HG02642 (cell line): ENCODE measurements around the gene TAF8.
"Not testable (repeated sequence)": the region's sequence is repeated elsewhere in the genome, so short reads cannot be mapped to it uniquely, and the experiment has no call there.

ENCODE experiments used
- ATAC-seq: cut with Tn5 transposase; IDR thresholded peaks from one replicate; pipeline ENCODE4 v1.9.1; 2021; ENCODE audit warnings: mild to moderate bottlenecking; ENCODE audit not compliant: unreplicated experiment, poor library complexity

TAF8 gene, protein sequence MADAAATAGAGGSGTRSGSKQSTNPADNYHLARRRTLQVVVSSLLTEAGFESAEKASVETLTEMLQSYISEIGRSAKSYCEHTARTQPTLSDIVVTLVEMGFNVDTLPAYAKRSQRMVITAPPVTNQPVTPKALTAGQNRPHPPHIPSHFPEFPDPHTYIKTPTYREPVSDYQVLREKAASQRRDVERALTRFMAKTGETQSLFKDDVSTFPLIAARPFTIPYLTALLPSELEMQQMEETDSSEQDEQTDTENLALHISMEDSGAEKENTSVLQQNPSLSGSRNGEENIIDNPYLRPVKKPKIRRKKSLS

DNA sequence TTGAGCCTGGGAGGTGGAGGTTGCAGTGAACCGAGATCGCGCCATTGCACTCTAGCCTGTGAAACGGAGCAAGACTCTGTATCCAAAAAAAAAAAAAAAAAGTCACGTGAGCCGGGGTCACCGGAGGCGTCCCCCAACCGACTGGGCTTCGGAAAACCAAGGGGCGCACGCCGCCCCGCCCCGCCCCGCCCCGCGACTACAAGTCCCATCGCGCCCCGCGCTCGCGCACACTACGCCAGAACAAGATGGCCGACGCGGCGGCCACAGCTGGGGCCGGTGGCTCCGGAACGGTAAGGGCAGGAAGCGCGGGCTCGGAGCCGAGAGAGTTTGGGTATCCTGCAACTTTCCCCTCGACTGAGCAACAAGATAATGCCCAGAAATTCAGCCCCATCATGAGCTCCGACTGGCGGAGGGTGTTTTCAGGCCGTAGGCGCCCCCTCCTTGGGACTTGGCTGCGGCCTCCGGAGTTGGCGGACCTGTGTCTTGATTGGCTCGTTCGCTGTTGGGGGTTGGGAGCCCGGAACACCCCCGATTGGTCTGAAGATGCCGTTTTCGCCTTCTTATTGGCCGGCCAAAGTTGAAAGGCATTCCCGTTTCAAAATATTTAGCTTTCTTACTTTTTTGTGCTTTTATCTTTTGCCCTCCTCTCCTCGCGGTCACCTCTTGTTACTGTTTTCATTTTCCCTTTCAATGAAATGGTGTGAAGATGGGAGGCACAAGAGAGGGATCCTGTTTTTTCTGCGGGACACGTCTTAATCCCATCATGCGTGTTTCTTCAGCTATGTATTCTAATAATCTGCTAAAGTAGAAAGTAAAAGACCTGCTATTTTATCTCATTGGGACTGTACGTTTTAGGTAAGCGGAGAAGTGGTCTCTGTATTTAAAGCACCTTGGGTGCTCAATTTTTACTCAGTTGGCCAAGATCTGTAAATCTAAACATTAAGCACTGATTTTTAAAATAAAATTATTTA lies at the start of gene TAF8:
Gene TAF8 (plus strand): TSS at position 228 of the 971 bp plus-strand sequence. CDS start 18 bp downstream, at position 246.
- ATAC-seq = peak; percentile 83

DNA sequence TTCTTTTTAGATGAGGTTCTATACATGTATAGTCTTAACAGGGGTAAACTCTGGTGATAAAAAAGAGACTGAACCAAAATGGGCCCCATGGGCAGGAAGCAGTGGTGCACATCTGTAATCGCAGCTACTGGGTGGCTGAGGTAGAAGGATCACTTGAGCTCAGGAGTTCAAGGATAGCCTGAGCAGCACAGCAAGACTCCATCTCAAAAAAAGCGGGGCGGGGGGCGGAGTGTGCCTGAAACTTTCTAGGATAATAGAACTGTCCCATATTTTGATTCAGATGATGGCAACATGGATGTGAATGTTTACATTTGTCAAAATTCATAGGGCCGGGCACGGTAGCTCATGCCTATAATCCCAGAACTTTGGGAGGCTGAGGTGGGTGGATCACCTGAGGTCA lies 48.8 kb upstream of the TAF8 start:
- ATAC-seq = no peak

DNA sequence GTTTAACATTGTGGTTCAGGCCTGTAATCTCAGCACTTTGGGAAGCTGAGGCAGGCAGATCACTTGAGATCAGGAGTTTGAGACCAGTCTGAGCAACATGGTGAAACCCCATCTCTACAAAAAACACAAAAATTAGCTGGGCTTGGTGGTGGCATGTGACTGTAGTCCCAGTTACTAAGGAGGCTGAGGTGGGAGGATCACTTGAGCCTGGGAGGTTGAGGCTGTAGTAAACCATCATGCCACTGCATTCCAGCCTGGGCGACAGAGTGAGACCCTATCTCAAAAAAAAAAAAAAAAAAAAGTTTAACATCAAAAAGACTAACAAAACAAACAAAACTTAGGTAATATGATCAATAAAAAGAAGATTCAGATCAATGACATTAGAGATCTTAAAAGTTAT lies 46.7 kb upstream of the TAF8 start:
- ATAC-seq = not testable (repeated sequence)

DNA sequence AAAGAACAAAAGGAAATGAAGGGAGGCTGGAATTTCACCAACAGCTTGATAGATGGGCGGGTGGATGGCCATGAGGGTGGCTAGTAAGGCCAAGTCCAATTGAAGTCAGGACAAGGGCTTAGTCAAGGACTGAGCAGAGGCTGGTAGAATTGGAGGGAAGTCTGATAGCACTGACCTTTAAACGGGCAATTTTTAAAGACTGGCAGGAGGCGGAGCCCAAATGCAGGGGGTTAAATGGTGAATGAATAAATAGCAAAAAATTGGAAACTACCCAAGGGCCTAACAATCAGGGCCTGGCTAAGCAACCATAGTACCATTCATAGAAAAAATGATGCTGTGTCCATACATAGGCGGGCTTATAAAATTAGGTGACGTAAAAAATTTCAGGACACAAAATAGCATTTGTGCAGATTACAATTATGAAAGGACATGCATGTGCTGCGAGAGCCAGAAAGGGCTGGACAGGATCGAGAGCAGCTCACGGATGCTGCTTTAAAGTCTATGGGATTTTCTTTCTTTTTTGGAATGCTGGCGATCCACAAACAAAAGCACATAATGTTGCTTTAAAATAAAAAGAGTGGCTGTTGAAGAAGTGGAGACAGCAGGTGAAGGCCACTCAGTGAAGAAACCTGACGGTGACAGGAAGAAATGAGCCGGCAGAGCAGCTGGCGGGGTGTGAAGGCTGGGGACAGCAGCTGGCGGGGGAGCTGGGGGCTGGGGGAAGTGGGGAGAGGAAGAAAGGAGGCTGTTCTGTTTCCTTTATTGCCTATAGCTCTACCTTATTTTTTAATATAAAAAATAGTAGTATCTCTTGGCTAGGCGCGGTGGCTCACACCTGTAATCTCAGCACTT lies 42.8 kb upstream of the TAF8 start:
- no peak for ATAC-seq

DNA sequence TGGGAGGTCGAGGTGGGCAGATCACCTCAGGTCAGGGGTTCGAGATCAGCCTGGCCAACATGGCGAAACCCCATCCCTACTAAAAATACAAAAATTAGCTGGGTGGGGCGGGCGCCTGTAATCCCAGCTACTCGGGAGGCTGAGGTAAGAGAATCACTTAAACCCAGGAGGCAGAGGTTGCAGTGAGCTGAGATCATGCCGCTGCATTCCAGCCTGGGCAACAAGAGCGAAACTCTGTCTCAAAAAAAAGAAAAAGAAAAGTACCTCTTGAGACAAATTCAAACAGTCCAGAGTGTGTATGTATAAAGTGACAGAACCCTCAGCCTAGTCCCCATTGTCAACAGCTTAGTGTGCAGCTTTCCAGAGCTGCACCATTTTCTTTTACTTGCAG lies 42.2 kb upstream of the TAF8 start:
- not testable (repeated sequence) for ATAC-seq

DNA sequence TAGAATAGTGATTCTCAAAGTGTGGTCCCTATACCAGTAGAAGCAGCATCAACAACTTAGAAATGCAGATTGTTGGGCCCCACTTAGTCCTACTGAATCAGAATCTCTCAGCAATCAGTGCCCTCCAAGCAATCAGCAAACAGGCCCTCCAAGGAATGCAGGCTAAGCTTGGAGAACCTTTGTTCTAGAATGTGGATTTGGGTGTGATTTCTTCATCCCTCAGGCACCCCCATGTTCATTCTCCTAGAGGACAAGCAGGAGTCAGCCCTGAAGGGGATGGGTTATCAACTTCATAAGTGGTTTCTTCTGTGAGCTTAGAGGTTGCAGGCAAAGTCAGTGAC lies 40.5 kb upstream of the TAF8 start:
- ATAC-seq = no peak

DNA sequence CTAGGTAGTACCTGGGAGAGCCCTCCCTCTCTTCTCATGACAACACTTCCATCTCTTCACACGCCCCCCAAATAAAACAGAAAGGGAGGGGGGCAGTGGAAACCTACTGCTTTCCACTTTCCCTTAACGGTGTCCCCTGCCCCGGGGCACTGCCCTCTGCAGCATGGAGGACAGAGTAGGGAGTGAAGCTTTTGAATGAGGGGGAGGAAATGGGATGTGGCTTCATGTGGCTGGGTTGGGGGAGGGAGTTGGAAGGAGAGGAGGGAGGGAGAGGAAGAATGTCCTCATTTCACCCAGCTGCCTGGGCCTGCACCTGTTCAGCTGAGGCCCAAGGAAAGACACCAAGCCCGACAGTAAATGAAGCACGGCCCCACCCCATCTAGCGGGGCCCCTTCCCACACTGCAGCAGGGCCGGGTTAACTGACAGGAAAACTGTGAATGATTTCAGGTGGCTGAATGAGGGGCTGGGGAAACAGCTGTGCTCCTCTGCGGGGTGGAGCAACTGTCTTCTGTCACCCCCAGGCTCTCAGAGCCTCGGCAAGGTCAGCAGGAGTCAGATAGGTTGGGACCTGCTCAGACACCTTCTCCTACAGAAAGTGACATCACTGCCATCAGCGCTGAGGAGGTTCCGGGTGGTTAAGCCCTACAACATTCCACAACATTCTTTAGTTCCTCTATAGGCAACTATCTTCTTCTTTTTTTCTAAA lies 40.0 kb upstream of the TAF8 start:
- peak; percentile 42 for ATAC-seq

DNA sequence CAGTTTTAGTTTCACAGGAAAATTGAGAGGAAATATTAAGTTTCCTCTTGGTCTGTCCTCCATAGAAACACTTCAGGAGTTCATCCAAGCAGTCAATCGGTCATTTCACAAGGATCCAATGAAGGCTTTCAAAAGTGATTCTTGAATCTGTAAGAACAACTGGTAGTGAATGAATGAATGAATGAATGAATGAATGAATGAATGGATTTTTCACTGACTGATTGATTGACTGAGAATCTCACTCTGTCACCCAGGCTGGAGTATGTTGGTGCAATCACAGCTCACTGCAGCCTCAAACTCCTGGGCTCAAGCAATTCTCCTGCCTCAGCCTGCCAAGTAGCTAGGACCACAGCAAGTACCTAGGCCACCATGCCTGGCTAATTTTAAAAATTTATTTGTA lies 39.4 kb upstream of the TAF8 start:
- ATAC-seq = no peak

DNA sequence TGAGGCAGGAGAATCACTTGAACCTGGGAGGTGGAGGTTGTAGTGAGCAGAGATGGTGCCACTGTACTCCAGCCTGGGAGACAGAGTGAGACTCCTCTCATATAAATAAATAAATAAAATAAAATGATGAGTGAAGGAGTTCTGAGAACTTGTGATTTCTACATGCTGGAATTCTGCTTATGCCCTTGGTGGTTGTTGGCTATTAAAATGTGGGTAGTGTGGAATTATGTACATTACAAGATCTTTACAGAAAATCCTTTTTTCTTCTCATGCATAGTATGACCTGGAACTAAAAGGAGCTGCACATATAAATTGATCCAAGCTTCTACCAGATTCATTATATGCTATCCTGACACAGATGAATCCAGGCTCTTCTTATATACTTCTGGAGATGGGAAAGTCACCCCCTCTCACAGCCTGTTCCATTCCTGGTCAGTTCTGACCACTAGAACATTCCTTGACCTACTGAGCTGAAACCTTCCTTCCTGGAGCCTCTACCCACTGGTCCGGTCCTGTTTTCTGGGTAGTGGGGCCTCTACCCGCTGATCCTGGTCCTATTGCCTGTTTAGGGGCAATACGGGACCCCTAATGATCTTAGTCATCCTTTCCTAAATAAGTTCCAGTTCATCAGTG lies 37.7 kb upstream of the TAF8 start:
- ATAC-seq = no peak

DNA sequence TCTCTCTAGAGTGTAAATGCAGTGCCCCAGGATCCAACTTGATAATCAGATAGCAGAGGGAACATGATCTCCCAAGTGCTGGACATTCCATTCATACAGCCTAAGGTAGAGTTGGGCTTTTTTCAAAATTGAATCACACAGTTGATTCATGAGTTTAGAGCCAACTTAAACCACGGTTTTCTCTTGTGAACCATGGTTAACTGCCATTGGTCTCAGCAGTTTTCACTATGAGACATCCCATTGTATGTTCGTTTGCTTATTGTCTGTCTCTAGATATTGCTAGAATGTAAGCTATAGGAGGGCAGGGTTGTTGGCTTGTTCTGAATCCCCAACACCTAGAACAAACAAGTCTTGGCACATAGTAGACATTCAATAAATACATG lies 37.2 kb upstream of the TAF8 start:
- ATAC-seq = no peak

DNA sequence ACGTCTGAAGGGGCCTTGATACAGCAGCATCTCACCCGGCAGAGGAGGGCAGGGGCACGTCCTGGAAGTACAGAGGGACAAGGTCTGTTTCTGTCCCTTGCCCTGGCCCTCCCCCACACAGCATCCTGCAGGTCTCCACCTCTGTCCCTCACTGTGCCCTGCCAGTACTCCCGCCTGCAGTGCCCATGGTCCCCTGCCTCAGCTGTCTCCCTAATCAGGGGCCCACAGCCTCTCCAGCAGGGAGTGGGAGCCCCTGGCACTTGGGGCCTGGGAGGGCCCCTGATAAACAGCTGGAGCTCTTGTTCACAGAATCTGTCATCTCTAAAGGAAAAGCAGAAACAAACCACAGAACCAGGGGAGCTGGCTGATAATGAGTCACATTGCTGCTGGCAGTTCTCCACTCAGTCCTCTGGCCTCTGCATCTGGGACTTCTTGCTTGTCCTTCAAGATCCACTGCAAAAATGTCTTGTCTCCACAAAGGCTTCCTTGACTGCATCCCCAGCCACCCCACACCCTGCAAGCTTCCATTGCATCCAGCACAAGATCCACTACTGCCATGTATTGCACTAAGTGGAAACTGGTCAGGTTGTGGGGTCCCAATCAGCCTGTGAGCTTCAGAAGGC lies 33.2 kb upstream of the TAF8 start:
- no peak for ATAC-seq

DNA sequence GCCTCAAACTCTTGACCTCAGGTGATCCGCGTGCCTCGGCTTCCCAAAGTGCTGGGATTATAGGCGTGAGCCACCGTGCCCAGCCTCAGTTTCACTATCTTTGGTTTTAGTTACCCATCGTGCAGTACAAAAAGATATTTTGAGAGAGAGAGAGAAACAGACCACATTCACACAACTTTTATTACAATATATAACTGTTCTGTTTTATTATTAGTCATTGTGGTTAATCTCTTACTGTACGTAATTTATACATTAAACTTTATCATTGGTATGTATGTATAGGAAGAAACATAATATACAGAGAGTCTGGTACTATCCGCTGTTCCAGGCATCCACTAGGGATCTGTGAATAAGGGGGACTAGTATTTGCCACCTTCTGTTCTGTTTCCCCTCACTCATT lies 29.4 kb upstream of the TAF8 start:
- no peak for ATAC-seq

DNA sequence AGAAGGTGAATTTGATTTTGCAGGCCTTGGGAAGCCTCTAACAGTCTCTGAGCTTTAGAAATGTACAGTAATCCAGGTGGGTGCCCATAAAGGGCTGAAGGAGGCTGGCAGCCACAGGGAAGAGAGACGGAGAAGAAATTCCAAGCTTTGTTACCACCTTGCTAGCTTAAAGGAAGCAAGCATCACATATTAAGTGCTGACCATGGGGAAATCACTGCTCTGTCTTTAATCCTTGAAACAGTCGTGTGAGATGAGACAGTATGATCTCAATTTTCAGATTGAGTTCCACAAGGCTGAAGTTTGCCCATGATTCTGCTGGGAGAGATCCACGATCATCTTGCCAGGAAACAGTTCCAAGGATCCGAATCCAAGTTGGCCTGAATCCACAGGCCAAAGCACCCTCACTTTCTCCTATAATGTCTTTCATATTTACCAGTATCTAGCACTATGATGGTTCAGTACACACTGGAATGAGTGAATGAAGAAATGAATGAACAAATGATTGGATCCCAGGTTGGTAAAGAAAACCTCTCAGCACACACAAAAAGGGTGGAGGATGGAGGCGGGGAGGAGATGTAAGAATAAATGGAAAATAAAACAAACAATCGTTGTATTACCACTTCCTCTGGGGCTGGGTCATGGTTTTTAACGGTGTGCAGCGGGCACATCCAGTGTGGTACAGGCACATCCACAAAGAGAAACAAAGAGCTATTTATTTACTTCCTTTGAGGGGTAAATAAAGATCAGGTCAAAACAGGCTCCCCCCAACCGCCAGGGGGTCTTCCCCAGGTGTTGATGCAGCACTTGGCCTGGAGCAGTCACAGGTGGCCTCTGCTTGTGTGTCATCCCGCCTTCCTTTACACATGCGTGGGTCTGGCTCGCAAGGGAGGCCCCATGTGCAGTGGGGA lies 28.2 kb upstream of the TAF8 start:
- ATAC-seq = peak; percentile 41

DNA sequence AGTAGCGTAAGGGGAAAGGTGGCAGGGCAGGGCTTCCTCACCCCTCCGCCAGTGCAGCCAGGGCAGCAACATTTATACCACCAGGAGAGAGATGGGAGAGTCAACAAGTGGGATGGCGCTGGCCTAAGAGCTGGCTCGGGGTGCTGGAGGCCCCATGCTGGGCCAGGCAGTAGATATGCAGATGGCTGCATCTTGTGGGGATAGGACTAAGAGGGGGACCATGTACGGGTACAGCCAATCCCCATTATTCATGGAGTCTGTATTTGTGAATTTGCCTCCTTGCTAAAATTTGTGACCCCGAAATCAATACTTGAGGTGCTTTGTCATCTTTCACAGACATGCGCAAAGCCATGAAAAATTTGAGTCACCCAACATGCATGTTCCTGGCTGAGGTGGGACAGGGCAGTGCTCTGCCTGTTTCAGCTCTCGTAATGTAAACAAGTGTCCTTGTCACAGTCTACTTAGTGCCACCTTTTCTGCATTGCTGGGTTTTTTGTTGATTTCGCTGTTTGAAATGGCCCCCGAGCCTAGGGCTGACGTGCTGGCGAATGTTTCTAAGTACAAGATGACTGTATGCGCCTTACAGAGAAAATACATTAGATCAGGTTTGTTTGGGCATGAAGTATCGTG lies 27.5 kb upstream of the TAF8 start:
- ATAC-seq = no peak

DNA sequence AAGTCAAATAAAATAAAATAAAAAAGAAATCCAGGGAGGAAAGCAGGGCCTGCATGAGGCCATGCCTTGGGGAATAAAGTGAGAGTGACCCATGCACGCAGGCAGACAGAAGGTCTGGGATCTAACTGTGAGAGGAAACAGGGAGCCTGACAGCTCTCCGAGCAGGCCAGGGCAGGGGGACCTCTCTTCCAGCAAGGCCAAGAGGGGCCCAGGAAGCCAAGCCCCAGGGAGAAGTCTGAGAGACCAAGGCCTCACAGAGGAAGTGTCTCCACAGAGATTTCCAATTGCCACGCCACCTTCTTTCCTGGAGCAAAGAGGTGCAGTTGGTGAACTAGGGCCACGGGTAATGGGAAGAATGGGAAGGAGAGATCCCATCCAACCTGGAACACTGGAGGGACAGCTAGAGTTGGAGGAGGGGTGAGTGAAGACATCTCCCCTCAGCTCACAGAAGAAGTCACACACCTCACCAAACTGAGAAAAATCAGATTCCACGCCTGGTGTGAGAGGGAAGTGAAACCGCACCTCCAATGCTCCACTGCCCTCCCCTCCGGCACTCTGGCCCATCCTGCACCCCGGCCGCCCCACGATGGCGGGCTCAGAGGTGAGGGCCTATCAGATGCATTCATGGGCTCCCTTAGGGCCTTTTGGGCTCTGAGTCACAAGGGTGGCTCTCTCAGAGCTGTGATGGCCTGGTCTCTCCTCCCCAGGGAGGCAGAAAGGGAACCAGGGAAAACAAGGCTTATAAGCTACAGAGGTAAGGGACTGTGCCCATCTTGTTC lies 25.1 kb upstream of the TAF8 start:
- ATAC-seq = peak; percentile 69

DNA sequence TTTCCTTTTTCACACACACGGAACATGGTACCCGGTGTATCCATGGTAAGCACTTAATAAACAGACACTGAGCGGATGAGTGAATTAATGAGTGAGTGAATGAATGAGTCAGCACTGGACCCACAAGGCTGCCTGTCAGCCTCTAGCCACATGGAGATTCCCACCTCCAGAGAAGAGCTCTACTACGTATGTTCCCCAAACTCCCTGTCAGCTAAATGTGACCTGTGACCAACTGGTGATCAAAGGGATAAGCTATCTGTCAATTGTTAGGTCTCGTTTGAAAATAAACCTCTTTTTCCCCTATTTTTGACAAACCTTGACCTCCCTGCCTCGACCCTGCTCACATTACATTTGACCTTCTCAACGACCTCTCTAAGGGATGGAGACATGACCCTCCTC lies 24.5 kb upstream of the TAF8 start:
- ATAC-seq = no peak

DNA sequence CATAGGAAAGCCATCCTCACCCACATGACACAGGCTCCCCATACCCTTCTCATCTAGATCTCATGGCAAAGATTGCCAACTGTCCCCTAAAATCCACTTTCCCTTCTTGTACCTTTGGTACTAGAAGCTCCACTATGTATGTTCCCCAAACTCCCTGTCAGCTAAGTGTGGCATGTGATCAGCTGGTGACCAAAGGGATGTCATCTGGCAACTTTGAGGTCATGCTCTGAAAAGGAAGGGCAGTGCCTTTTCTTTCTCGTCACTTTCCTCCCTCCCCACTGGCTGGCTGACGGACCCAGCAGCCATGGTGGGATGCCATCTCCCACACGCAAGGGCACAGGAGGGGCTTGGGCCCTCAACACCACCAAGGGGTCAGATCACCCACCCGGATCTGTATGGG lies 23.8 kb upstream of the TAF8 start:
- ATAC-seq = no peak
